T-helper 2 cell treated with Interferon-gamma antibody and Interleukin-4, amounts not matched to agents 100 ng/mL and 5 ng/mL, for 36 hours (primary cell): Measurements from ENCODE around the gene USP22. TPM values are rescaled to one million over a fixed set of nuclear protein-coding genes. Genes with fewer than 3 reads are reported as not detected.
"Not testable (repeated sequence)": the region's sequence is repeated elsewhere in the genome, so short reads cannot be mapped to it uniquely, and the experiment has no call there.

ENCODE experiments used
- intact Hi-C: fragments of 100-400 bp; cut with micrococcal nuclease; formaldehyde crosslinking; loops from one replicate; pipeline ENCODE4 v1.15.1; 2023
- total RNA-seq: library from RNA; stranded (reverse); gene quantifications from 2 replicates; pipeline ENCODE4 v1.2.3, GENCODE V29; 2022

USP22 gene
- 144 and 157 TPM in 2 replicates for total RNA-seq

DNA sequence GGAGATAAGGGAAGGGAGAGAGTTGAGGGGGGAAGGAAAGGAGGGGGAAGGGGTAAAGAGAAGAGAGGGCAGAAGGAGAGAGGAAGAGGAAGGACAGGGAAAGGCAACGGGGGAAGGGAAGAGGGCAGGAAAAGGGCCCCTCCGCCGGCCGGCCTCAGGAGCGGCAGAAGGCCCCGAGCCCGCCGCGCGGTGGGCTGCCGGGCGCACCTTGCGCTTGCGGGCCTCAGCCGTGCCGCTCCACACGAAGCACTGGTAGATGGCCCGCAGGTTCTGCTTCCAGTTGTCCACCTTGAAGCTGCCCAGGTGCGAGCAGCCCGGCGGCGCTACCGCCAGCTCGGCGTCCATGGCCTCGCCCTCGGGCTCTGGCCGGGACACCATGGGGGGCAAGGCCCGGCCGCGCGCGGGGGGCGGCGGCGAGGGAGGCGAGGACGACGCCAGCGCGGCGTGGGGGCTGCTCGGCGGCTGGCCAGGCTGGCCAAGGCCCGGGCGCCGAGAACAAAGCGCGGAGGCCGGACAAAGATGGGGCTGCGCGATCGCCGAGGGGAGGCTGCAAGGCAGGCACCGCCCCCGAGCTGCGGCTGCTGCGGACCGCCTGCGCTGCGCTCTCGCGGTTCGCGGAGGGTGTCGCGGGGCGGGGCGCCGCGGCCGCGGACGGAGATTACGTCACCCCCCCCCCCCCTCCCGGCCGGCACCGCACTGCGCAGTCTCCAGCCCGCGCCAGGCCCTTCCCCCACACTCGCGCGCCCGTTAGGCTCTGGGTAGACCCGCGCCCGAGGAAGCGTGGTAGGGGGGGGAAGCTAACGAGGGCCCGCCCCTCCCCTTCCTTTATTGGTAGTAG is at the start of gene USP22:
TSS of gene USP22 (minus strand) at position 554 of the 838 bp plus-strand sequence. CDS start at position 378, 176 bp downstream.
- intact Hi-C loops, result loop anchor here (1.0 kb wide), 6 partner anchors 8 to 242 kb away; partner anchors contain the start of genes DHRS7B, MAP2K3, NATD1 and TMEM11

DNA sequence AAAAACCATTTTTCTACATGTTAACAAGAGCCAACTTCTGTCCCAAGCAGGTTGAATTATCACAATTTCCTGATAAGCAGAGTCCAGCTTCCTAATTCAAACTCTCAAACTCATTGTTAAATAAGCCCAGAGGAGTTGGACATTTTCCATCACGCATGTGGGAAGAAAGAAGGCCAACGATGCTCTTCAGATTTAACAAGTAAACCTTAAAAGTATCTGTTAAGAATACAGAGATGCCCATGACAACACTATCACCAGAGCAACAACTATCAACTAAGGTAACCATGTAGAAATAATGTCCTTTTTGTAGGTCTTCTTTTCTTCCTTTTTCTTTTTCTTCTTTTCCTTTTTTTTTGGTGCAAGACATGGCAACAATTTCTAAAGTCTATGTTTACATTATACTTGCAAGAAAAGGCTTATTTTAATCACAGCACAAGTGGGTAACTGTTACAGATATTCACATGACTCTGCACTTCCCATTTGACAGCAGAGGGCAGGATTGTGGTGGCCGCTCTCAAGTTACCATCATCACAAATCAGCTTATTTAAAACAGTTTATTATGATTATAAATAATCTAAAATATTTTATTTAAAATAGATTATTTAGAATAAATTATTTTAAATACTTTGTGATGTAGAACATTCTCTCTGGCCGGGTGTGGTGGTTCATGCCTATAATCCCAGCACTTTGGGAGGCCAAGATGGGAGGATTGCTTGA is 48.2 kb upstream of the USP22 start:
- intact Hi-C loops, result no loop called here

DNA sequence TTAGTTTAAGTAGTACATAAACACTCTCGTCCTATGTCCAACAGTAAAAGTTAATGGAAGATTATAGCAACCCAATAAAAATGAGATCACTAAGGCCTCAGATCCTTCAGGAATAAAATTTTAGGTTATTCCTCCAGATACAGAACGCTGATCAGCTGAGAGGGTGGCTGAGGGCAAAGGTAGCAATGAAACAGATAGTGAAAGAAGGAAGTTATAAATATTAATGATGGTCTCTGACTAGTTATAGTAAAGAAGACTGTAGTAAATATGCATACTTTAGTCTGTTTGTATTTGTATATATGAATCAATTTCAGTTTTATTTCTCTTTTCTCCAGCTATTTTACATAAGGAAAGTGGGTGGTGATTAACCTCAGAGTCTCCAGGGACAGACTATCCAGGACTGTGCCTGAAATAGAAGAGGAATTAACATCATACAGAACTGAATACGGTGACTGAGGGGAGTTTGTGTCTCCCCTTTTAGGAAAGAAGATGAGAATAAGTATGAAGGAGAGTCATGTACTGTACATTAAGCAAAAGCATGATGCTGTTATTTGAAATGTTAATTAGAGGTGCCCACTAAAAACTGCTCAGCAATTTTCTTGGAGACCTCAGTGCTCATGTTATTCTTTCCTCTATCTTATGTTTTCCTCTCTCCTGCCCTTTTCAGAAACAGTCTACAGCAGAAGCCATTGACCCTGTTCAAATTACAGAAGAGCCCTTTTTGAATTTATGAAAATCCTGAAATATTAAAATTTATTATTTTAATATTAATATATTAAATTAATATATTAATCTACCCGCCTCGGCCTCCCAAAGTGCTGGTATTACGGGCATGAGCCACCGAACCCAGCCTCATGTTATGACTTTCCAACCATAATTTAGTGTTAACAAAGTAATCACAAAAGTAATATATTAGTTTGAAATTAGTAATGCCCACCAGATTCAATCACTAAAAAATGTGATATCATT is 47.4 kb upstream of the USP22 start:
- intact Hi-C loops, result no loop called here

DNA sequence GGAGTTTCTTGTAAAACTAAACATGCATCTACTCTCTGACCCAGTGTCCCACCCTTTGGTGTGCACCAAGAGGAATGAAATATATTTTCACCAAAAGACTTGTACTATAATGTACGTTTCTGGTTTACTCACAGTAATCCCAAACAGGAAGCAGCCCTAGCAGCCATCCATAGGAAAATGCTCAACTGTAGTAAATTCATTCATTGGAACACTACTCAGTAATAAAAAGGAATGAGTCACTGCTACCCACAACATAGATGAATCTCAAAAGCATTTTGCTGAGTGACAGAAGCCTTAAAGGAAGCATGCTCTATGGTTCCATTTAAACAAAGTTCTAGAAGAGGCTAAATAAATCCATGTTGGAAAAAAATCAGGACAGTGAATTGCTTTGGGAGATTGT is 46.3 kb upstream of the USP22 start:
- intact Hi-C loops, result no loop called here

DNA sequence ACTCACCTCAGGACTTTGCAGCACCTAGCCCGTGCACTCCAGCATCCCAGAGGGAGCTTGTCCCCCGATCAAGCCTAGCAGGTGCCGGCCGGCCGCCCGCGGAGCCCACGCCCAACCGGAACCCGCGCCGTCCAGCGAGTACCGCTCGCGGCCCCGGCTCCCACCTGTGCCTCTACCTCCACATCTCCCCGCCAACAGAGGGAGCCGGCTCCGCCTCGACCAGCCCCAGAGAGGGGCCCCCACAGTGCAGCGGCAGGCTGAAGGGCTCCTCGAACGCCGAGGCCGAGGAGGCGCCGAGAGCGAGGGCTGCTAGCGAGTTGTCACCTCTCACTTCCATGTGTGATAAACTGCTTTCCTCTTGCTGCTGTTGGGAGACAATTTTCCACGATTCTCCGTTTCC is 42.9 kb upstream of the USP22 start:
- intact Hi-C loops, result no loop called here

DNA sequence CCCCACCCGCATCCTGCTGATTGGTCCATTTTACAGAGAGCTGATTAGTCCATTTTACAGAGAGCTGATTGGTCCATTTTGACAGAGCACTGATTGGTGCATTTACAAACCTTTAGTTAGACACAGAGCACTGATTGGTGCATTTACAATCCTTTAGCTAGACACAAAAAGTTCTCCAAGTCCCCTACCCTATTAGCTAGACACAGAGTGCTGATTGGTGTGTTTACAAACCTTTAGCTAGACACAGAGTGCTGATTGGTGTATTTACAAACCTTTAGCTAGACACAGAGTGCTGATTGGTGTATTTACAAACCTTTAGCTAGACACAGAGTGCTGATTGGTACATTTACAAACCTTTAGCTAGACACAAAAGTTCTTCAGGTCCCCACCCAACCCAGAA is 42.5 kb upstream of the USP22 start:
- intact Hi-C loops, result not testable (repeated sequence)

DNA sequence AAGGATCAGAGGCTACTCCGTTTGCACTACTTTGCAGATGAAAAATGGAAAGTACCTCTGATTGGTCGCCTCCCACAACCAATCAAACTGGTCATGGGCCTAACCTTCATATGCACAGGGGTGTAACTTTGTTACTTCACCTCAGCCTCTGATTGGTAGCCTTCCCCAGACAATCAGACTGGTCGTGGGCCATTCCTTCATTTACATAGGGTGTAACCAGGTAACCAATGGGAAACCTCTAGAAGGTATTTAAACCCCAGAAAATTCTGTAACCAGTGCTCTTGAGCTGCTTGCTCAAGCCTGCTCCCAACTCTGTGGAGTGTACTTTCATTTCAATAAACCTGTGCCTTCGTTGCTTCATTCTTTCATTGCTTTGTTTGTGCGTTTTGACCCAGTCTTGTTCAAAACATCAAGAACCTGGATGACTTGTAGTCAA is 39.2 kb upstream of the USP22 start:
- intact Hi-C loops, result no loop called here

DNA sequence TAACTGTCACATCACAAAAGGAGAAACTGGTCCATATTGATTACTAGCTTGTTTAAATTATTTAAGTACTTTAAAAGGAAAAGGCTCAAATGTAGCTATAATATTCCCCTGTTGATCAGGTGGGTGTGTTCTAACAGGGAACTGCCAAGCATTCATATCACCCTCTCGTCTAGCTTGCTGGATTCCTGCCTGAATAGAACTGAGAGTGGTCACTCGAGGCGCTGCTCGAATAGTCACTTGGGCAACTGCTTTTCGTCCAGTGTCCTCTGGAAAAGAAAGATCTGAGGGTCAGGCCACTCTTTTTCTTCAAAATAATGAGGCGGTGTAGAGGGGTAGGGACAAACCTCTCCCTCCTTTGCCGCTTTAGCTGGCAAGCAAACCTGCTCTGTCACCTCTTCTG is 36.4 kb upstream of the USP22 start:
- intact Hi-C loops, result no loop called here

DNA sequence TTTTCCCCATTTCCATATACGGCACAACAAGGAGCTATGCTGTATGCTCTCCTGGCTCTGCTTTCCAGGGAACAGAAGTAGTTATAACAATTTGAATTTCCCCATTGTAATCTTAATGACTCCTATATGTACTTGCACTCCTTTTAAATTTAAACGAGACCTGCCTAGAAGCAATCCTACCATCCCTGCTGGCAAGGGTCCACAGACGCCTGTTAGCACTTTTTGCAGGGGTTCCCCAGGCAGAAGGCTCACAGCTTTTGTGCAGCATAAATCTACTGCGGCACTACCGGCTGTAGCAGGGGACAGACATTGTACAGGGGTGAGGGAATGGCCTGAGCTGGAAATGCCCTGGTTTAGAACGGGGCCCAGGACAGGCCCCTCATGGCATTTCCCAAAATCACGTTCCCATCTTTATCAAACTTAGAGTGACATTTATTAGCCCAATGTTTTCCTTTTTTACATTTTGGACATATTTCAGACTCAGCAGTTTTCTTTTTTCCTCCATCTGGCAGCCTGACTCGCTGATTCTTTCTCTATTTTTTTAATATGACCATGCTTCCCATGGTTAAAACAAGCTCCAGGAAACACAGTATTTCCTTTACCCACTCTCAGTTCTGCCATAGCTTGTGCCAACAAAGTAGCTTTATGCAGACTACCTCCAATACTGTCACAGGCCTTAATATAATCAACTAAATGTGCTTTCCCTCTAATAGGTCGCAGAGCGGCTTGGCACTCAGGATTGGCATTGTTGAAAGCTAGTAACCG is 35.4 kb upstream of the USP22 start:
- intact Hi-C loops, result no loop called here

DNA sequence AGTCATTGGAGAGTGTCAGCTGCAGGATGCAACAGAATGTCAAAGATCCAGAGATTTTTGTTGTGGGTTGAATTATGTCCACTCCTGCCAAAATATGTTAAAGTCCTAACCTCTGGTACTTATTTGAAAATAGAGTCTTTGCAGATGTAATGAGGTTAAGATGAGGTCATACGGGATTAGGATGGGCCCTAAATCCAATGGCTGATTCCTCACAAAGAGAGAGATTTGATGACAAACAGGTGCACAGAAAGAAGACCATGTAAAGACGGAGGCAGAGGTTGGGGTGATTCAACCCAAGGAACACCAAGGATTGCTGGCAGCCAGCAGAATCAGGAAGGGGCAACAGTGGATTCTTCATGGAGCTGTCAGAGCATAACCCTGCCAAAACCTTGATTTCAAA is 34.5 kb upstream of the USP22 start:
- intact Hi-C loops, result no loop called here

DNA sequence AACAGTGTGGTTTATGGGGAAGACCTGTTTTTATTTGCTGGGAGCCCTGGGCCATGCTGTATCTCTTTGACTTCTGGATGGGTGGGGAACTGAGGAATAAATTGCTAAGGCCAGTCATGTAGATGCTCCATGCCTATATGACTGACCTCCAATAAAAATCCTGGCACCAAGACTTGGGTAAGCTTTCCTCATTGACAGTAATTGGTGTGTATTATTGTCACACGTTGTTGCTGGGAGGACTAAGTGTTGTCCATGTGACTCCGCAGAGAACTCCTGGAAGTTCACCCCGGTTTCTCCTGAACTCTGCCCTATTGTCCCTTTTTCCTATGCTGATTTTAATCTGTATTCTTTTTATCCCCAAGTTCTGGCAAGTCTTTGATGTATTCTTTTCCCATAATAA is 33.4 kb upstream of the USP22 start:
- intact Hi-C loops, result no loop called here

DNA sequence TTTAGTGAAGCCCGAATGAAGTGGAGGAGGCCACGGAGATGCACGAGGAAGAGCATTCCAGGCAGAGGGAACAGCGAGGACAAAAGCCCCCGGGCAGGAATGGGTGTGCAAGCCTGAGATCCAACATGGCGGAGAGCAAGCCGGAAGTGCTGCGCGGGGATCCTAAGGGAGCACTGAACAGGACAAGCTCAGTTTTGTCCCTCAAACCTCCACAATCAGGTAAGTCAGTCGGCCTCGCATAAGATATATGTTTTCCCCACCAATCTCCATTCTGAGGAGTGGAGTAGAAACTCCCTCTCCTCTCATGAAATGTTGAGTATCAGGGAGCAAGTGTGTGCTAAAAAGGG is 32.9 kb upstream of the USP22 start:
- intact Hi-C loops, result no loop called here

DNA sequence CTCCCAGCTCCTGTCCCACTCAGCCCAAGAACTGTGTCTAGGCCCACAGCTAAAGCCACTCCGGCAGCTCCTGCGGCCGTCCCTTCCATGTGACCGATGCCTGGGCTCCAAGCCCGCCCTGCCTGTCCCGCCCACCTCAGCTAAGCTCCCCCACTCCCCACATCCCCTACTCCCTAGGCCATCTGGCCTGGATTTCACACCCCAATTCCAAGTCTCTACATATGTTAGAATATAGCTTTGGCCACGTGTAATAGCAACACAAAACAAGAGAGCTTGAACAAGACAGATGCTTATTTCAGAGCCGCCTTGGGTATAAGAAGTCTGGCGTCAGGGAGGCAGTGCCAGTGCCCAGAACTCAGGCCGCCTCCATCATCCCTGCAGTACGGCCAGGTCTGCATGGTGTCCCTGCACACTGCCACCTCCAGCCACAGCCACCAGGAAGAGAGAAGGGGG is 30.0 kb upstream of the USP22 start:
- intact Hi-C loops, result no loop called here

DNA sequence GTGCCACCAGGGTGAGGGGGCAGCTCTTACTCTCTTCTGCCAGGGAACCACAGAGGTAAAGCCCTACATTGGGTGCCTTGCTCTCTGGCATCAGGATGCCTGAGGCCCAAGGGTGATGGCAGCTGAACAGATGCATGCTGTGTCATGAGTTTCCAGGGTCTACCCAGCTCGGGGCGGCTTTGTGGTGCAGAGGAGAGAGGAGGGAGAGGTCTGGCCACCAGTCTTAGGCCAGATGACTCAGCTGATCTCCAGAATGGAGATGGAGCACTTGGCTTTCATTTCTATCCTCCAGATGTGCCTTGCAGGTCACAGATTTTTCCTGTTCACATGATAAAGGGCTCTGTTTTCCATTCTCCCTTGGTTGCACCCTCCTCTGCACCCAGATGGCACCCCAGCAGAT is 23.6 kb upstream of the USP22 start:
- intact Hi-C loops, result no loop called here

DNA sequence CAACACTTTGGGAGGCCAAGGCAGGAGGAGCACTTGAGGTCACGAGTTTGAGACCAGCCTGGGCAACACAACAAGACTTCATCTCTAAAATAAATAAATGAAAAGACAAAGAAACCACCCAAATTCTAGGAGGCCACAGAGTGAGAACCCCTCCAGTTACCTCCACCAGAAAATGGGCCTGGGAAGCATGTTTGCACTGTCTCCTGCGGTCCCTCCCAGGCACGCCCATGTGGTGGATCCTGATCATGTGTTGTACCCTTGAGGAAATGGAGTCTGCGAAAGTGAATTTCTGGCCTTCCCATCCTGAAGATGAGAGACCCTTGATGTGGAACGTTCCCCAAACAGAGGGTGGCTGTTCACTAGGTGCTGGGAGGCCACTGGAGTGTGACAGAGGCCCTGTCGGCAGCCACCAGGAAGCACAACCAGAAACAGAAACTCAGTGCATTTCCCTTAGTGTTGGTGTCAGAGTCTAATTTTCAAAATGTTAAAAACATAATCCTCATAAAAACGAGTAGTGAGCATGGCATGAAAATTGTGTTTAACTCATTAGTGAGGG is 19.2 kb upstream of the USP22 start:
- intact Hi-C loops, result no loop called here

DNA sequence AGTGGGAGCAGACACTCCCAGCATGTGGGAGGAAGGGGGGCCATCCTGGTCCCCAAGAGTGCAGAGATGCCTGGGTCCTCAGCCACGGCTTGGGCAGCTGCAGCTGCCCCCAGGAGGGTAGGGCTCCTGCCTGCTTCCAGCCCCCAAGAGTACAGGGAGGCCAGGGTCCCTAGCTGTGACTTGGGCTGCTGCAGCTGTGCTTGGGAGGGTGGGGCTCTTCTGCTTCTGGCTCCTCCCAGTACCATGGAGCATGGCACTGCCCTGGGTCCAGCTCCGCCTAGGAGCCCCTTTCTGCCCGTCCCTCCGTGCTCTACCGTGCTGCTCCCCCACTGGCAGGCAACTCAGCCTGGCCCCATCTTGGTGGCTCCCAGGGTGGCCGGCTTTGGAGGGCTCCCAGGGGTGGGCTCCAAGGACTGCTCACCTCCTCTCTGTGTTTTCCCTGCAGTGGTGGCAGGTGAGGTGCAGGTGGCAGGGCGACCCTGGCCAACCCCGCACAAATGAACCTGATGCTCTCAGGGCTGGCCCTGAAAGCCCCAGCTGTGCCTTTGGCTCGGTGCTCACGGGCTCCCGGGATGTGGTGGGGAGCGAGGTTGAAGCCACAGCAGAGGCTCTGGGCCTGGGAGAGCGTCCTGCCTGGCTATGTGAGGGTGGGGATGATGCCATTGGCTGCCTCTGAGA is 18.5 kb upstream of the USP22 start:
- intact Hi-C loops, result no loop called here

DNA sequence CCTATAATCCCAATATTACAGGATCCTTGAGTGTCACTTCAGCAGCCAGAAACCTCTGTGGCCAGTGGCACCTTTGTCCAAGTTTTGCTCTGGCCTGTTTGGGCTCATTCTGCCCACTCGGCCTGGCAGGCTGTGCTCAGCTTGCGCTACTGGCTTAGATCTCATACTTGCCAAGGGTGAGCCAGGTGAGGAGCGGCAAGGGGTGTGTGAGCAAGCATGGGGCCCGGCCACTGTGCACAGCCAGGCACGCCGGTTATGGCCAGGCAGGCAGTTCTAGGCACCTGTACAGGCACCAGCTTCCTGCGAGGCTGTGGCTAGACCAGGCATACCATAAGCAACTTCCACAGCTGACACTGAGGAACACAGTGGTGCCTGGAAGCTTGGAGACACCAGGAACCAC is 16.9 kb upstream of the USP22 start:
- intact Hi-C loops, result no loop called here

DNA sequence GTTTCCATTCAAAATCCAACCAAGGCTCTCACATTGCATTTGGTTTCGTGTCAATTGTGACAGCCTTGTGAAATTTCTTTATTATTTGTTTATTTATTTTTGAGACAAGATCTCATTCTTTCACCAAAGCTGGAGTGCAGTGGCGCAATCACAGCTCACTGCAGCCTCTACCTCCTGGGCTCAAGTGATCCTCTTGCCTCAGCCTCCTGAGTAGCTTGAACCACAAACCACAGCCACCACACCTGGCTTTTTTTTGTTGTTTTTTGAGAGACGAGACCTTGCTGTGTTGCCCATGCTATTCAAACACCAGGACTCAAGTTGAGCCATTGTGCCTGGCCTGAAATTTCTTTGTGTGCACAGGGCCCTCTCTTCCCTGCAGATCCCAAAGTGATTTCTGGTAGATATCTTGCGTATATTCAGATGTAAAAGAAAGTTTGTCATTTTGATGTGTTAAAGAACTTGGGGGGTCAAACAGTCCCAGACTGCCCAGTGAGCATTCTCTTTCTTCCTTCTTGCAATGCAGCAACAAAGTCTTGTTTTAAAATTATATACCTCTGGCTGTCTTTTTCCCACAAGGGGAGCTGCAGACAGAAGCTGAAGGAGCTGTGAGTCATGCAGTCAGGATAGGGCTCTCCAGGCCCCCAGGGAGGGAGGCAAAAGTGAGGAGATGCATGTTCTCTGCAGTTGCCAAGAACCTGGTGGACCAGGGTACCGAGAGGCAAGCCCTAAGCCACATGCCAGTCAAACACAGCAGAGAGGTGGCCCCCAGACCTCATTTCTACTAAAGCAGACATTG is 15.5 kb upstream of the USP22 start:
- intact Hi-C loops, result no loop called here

DNA sequence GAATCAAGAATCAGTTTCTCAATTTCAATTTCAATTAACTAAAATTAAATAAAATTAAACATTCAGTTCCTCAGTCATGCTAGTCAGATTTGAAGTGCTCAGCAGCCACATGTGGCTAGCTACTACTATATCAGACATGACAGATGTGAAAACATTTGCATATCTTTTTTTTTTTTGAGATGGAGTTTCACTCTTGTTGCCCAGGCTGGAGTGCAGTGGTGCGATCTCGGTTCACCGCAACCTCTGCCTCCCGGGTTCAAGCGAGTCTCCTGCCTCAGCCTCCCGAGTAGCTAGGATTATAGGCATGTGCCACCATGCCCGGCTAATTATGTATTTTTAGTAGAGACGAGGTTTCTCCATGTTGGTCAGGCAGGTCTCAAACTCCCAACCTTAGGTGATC is 10.2 kb upstream of the USP22 start:
- intact Hi-C loops, result not testable (repeated sequence)
